ENCODE data around the gene KLHDC3.
A peak's percentile ranks its signal among the peaks of the same experiment; 100 is the strongest.
"Not testable (repeated sequence)": the region's sequence is repeated elsewhere in the genome, so short reads cannot be mapped to it uniquely, and the experiment has no call there.

Gene KLHDC3

DNA sequence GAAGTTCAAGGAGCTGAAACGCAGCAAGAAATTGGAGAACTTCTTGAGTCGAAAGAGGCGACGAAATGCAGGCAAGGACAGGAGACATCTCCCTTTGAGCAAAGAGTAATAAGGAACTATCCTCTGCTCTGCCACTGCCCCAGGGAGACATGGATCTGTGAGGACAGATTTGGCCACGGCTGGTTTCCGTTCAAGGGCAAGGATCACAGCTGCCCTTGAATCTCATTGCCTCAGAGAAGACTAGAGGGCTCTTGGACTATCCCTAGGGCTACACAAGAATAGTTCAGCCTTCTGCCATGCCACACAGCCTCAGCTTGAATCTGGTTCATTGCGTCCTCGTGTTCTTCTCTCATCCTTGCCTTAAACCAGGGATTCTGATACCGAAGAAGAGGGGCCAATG, 15.1 kb downstream of the KLHDC3 start:
- no peak for DNase-seq (ENCODE audit: low spot score)

DNA sequence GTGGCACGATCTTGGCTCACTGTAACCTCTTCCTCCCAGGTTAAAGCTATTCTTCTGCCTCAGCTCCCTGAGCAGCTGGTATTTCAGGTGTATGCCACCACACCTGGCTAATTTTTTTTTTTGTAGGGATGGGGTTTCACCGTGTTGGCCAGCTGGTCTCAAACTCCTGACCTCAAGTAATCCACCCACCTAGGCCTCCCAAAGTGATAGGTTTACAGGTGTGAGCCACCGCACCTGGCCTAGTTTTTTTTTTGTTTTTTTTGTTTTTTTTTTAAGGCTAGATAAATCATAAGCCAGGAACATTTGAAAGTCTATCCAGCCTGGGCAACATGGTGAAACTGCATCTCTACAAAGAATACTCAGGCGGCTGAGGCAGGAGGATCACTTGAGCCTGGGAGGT, 18.3 kb downstream of the KLHDC3 start:
- no peak for DNase-seq (ENCODE audit: low spot score)

DNA sequence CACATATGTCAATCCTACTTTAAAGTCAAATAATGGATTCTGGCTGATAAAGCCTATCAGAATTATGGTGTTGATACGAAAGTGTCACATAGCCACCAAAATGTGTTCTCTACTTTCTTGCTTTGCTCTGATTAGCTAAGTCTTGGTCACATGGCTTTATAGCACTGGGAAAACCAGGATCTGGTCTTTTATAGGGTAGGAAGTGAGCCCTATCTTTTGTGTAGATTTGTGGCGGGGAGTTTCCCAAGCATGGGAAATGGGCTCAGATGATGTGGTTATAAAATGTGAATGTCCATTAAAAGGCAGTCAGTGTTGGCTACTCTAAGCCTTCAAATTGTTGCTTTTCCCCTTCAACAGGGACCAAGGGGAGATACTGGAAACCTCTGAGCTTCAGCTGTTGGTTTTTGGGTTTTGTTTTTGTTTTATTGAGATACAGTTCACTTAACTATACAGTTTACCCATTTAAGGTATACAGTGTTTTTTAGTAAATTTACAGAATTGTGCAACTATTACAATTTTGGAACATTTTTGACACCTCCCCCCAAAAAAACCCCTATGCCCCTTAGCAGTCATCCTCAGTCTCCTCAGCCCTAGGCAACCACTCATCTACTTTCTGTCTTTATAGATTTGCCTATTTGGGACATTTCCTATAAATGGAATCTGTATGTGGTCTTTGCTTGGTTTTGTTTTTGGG, 19.6 kb downstream of the KLHDC3 start:
- no peak for DNase-seq (ENCODE audit: low spot score)

DNA sequence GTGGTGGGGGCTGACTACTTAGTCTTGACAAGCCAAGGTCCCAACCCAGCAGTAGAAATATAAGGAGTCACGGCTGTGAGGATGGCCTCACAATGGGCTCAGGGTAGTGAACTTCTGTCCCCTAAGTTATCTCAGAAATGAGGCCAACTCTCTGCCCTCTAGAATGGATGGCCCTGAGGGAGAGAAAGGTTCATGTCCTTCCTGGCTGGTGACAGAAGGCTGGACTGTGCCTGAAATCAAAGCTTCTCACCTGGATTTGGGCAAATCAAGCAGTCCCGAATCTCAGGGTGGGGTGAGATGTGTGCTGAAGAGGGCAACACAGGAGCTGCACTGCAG, 20.1 kb downstream of the KLHDC3 start:
- no peak for DNase-seq (ENCODE audit: low spot score)

DNA sequence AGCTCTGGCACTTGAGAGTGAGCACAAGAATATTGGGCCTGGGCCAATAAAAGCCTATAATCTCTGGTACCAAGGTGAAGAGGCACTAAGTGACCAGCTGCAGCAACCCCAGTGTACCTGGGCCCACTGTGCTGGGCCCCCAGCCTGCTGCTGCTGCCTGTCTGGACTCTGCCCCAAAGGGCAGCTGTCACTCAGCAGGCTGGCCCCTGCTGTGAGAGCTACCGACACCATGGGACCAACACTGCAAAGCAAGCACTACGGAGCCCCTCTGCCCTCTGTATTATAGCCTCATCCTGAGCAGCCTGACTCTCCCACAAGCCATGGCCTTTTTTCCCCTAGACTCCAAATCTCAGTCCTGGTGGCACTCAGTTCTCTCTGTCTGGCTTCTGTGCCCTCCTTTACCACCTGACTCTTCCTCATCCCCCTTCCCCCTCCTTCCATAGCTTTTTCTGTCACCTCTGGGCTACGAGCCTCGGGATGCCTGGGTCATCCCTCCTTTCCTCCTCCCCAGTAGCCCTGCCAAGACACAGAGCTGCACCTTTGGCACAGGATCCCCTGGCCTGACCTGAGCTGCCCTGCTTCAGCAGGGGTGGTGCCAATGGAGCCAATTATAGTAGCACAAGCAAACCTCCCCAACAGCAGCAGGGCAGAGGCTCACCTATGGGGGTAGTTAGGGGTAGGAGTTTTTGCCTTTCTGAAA, 21.6 kb downstream of the KLHDC3 start:
- DNase-seq (ENCODE audit: low spot score) = no peak

DNA sequence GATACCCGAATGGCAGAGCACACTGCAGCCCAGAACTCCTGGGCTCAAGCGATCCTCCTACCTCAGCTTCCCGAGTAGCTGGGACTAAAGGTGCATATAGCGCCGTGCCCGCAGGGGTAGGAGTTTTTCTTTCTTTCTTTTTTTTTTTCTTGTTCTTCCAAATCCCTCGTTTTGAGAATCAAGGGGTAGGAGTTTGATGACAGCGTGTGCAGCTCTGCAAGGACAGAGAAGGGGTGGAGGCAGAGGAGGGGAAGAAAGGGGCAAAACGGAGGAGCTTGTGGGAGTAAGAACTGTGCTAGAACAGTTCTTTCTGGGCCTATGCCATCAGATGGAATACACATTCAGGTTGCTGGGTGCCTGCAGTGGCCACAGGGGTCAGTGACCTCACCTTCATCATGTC, 22.7 kb downstream of the KLHDC3 start:
- DNase-seq (ENCODE audit: low spot score) = peak; percentile 57

DNA sequence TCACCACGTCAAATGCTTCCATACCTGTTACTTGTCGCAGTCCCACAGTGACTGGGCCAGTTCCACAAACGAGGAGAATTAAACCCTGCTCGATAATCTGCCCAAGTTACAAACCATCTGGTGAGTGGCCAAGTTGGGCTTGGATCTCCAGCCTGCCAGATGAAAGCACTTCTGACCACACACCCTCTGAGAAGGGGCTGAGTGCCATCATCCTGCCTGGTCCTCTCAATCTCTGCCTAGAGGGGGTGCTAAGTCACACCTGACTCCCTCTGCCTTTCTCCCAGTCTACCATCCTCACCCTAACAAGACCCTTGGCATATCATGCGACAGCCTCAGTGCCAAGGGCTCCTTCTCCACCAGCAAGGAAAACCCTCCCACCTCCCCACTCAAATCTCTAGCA, 23.1 kb downstream of the KLHDC3 start:
- DNase-seq (ENCODE audit: low spot score) = no peak

DNA sequence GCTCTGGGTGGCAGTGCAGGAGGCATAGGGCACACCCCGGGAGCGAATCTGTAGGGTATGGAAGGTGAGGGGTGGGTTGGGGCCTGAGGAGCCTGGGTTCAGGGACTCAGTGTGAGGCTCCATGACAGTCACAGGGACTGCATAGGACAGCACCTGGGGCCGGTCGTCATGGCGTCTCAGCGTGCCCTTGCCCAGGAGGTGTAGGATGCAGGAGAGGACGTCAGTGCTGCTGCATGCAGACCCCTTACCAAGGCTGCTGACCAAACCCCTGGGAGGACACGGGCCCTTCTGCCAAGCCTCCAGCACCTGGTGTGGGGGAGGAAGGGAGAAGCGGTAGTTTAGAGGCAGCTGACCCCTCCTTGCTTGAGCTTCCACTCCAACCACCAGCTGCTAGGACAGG, 23.7 kb downstream of the KLHDC3 start:
- no peak for DNase-seq (ENCODE audit: low spot score)

DNA sequence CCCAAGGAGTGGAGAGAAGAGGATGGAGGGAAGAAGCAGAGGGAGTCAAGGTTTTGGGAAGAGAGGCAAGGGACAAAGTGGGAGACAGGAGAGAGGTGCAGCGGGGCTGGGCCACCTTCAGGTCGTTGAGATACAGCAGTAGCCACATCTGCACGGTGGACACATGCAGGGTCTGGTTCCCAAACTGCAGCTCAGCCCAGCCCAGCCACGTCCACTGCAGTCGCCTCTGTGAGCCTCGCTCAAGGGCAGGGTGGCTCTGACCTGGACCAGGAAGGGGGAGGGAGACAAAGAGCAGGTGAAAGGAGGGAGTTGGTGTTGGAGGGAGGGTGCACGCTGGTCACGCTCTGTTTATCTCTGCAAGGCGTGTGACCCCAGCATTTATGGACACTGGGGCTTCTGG, 24.7 kb downstream of the KLHDC3 start:
- DNase-seq (ENCODE audit: low spot score) = no peak

DNA sequence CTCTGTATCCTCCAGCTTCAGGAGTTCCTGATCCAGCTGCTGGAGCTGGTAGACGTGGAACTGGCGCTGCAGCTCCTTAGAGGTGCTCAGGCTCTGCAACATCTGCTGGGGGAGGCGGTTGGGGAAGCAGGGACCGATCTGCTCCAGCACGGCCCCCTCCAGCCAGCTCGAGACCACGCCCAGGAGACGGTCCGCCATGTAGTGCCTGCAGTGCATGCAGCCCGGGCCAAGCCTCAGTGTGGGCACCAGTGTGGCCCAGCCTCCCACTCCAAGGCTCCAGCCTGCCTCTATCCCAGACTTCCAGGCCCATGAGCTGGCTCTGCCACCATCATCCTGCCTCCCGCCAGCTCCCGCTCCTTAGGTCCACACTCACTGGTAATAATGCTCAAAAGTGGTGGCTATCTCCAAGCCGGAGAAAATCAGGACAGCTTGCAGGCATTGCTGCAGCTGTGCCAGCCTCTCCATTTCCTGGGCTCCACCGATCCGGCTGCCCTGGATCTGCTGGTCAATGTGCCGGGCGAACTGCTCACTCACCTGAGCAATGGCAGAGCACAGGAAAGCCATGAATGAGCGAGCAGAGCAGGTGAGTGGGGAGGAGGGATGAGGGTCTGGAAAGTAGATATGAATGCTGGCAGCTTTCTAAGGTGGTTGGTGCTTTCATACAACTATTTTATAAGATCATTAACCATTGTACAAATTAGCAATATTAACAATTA, 26.7 kb downstream of the KLHDC3 start:
- no peak for DNase-seq (ENCODE audit: low spot score)

DNA sequence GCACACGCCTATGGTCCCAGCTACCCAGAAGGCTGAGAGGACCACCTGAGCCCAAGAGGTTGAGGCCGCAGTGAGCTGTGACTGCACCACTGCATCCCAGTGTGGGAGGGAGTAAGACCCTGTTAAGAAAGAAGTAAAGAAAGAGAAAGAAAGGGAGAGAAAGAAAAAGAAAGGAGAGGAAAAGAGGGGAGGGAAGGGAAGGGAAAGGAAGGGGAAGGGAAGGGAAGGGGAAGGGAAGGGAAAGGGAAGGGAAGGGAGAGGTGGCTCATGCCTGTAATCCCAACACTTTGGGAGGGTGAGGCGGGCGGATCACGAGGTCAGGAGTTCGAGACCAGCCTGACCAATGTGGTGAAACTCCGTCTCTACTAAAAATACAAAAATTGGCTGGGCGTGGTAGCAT, 27.4 kb downstream of the KLHDC3 start:
- not testable (repeated sequence) for DNase-seq (ENCODE audit: low spot score)

DNA sequence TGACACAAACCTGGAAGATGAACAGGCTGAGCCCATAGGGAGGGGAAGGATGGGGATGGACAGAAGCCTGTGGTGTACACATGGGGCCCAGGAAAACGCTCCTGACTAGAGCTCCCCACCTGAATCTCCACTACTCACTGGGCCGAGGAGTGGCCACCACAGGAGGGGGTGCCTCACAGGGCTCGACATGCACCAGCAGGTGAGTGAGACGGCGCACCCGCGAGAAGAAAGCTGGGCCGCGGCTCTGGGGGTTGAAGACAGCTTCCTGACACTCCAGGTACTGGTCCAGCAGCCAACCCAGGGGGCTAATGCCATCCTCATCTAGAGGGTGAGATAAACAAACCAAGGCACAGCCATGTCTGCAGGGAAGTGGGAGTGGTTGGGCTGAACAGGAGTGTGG, 29.3 kb downstream of the KLHDC3 start:
- no peak for DNase-seq (ENCODE audit: low spot score)

DNA sequence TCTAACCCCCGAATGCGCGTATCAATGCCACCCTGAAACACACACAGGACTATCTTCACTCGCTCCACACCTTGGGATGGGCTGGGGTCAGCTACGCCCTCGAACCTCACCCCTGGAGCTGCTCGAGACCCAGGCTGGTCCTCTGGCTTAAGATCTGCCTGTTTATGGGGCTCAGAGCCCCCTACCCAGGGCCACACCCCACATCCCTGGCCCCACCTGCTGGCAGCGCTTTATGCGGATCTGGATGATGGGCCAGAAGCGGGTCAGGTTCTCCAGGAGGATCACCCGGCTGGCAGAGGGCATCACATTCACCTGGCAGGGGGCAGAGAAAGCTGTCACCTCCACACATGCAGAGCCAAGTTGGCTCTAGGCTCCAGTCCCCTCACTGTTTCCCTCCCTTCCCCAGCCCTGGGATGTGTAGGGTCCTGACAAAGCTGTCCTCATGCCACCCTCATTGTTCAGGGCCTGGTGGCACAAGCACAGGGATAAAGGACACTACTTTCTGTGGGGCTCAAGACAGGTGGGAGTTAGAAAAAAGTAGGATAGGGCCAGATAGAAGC, 31.4 kb downstream of the KLHDC3 start:
- DNase-seq (ENCODE audit: low spot score) = no peak

DNA sequence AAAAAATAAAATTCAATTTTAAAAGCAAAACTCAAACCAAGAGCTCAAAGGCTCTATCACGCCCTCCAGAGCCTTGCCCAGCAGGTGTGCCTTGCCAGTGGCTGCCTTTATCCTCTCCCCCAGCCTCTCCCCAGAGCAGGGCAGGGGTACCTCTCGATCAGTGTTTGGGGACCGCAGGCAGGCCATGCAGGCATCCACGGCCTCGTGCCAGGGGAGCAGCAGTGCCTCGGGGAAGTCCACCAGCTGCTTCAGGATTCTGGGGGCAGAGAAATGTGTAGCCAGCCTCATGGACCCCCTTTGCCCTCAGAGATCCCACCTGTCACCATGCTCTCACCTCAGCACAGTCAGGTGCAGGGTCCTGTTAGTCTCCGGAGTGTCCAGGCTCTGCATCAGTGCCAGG, 33.9 kb downstream of the KLHDC3 start:
- no peak for DNase-seq (ENCODE audit: low spot score)

DNA sequence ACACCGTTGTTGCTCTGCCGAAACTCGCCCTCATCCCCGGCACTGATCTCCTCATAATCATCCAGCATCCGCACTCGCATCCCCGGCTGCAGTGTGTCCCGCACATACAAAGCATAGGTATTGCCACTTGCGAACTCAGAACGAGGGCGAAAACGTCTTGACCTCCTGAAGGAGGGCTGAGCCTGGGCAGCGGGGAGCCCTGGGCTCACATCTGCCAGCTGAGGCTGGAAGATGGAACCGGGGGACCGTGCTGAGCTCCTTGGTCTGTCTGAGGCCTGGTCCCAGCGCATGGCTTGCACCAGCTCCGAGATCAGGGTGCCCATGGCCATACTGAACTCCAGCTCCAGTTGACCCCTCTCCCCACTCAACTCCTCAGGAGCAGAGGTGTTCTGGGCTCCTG, 36.9 kb downstream of the KLHDC3 start:
- DNase-seq (ENCODE audit: low spot score) = no peak

DNA sequence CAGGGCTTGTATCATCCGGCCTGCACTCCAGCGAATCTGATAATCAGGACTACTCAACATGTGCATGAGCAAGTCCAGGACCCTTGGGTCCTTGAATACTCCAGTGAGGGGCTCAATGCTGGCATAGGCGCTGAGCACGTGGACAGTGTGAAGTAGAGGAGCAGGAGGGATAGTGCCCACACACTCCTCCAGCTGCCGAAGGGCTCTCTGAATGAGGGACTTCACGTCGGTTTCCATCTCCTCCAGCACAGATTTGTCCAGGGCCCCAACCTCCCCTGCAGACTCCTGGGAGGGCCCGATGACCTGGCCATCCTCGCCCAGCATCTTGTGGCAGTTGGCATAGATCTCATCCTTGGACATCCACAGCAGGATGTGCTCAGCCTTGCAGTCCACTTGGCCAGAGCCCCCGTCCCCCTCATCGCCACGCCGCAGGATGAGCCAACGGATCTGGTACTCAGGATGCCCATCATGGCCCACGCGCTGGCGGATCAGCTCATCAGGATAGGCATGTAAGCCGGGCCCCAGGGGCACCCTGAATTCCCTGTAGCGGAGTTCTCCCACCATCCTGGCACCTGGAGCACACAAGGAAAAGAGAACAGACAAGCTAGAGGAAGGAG, 38.3 kb downstream of the KLHDC3 start:
- DNase-seq (ENCODE audit: low spot score) = no peak

DNA sequence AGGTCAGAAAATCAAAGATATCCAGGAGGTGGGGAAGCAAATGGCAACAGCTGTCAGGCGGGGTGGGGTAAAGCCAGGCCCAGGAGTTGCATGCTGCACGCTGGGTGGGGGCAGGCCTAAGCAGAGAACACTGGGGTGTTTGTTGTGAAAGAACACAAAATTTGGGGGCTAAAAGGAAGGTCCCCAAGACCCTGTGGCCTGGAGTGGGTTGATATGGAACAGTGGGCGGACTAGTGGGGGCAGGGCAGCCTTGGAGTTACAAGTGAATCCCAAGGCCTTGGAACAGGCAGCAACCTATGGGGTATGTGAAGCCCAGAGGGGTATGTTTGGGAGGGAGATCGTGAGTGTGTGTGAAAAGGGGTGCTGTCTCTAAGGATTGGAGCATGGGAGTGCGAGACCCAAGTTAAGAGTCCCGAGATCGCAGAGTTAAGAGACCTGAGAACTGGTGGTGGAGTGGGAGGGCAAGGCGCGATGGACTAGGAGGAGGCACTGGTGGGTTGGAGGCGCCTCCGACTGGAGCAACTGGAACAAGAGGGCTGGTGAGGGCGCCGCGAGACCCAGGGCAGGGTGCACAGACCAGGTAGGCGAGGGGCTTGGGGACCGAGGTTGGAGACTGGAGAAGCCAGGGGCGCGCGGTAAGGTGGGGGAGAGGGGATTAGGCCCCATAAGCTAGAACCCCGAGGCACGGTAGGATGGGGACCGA, 38.9 kb downstream of the KLHDC3 start:
- DNase-seq (ENCODE audit: low spot score) = no peak

DNA sequence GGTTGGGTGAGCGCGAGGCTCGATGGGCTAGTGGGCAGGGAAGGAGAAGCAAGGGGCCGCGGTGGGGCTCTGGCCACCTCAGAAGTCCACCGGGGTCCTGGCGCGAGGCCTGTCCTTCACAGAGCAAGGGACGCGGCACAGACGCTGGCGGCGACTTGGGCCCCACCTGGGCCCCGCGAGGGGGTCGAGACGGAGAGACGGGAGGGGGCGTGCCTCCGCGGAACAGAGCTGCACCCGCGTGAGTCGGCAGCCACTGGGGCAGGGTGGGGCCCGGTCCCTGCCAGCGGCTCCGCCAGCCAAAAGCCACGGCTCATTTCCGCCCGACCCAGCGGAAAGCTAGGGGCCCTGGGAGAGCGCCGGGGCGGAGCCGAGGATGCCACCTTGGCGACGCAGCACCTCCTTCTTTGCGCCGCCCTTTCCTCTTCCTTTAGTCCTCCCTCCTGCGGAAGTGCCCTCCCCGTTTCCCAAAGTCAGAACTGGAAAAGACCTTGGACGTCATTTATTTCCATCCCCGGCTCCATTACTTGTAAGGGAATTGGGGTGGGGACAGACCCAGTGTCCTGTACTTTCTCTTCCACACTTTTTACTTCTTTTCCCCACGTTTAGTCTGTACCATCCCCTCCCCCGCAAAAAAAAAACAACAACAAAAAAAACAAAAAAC, 39.6 kb downstream of the KLHDC3 start, which contains the start of gene CUL7:
Gene CUL7 (minus strand): TSS at position 307 of the 661 bp plus-strand sequence. CDS start 1,063 bp downstream, outside the sequence.
- peak; percentile 84 for DNase-seq (ENCODE audit: low spot score)

DNA sequence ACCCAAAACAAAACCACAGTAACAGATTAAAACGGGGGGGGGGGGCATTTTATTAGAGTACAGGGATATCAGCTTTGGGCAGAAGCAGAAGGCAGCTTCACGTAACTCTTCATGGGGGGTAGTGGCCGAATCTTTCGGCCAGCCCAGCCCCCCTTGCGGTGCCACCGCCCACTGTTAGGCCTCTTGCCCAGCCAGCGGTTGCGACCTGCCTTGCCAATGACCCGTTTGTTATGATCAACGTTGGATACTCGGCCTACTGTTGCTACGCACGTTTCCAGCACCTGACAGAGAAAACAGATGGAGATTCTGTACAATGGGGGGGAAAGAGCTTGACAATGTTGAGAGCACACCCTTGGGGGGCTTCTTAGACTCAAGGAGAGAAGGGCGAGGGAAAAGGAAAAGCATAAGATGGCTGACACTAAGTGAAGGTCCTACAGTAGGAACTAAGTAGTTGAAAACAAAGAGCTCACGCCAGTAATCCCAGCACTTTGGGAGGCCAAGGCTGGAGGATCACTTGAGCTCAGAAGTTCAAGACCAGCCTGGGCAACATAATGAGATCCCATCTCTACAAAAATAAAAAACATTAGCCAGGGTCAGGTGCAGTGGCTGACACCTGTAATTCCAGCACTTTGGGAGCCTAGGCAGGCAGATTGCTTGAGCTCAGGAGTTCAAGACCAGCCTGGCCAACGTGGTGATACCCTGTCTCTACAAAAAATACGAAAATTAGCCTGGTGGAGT, 40.3 kb downstream of the KLHDC3 start:
- no peak for DNase-seq (ENCODE audit: low spot score)

DNA sequence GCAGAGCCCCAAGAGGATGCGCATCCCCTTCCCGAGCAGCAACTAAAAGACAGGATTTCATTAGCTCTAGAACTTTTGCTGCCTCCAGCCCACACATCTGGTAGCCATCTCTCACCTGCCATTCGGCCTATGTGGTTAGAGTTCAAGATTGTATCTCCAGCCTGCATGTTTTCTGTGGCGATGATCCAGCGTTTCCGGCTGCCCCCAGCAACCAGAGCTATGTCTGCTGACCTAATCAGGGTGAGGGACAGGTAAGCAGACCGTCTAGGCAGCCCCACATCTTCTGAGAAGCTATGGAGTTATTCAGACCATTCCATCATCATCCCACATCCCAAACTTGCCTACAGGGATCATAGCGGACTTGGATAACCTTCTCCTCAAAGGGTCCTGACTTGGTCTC, 41.9 kb downstream of the KLHDC3 start:
- no peak for DNase-seq (ENCODE audit: low spot score)

DNA sequence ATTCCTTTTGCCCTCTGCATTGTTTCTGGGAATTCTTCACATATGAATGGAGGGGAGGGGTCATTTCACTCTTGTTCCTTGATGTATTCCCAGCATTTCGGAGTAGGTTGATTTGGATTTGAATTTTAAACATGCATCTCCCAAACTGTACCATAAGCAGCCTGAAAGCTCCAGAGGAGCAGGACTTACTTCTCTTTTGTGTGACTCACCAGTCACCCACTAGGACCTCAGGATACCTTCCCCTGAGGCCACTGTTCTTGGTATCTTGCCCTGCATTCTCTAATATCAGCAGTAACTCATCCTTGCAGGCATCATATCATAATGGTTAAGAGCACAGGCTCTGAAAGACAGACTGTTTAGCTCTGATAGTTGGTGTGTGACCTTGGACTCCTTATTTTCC, 44.5 kb downstream of the KLHDC3 start:
- no peak for DNase-seq (ENCODE audit: low spot score)
